Activated CD8-positive, alpha-beta memory T cell treated with anti-CD3 and anti-CD28 coated beads, Interleukin-2, amount 10 ng/mL, durations not matched to agents 7 days and 5 days (primary cell): ENCODE measurements around the gene CCDC27. TPM values are rescaled to one million over a fixed set of nuclear protein-coding genes. Genes with fewer than 3 reads are reported as not detected.
"Not testable (repeated sequence)": the region's sequence is repeated elsewhere in the genome, so short reads cannot be mapped to it uniquely, and the experiment has no call there.

Experiments used
- ATAC-seq: fragments of 150-1000 bp; cut with Tn5 transposase; one replicate; pipeline ENCODE4 v1.10.0; 2021; ENCODE audit warnings: moderate library complexity
- CTCF ChIA-PET: fragments of 350-600 bp; sonication (Branson Sonifier 250); formaldehyde crosslinking; loops from one replicate; lab custom pipeline; 2021; ENCODE audit warnings: antibody characterized with exemption; lab: Charles Lee
- DNase-seq: peaks from one replicate; pipeline ENCODE4 v3.0.0-alpha.2; 2020
- H3K27ac Mint-ChIP-seq: one replicate; pipeline ENCODE4 v1.8.0; 2021; ENCODE audit warnings: mild to moderate bottlenecking, mixed read lengths
- H3K27me3 Mint-ChIP-seq: one replicate; pipeline ENCODE4 v1.8.0; 2021; ENCODE audit warnings: mixed read lengths
- H3K36me3 Mint-ChIP-seq: one replicate; pipeline ENCODE4 v1.8.0; 2021; ENCODE audit warnings: mild to moderate bottlenecking, mixed read lengths
- H3K4me1 Mint-ChIP-seq: one replicate; pipeline ENCODE4 v1.8.0; 2021; ENCODE audit warnings: mixed read lengths
- H3K4me3 Mint-ChIP-seq: one replicate; pipeline ENCODE4 v1.8.0; 2021; ENCODE audit warnings: mild to moderate bottlenecking, moderate library complexity, mixed read lengths
- H3K9me3 Mint-ChIP-seq: one replicate; pipeline ENCODE4 v1.8.0; 2022; ENCODE audit warnings: low read depth, mixed read lengths
- total RNA-seq, 2 experiments: library from RNA; stranded (reverse); gene quantifications; one replicate each; pipeline ENCODE4 v1.2.3, GENCODE V29; 2021

Gene CCDC27
- total RNA-seq, 2 experiments from 2014 or later, result not detected

DNA sequence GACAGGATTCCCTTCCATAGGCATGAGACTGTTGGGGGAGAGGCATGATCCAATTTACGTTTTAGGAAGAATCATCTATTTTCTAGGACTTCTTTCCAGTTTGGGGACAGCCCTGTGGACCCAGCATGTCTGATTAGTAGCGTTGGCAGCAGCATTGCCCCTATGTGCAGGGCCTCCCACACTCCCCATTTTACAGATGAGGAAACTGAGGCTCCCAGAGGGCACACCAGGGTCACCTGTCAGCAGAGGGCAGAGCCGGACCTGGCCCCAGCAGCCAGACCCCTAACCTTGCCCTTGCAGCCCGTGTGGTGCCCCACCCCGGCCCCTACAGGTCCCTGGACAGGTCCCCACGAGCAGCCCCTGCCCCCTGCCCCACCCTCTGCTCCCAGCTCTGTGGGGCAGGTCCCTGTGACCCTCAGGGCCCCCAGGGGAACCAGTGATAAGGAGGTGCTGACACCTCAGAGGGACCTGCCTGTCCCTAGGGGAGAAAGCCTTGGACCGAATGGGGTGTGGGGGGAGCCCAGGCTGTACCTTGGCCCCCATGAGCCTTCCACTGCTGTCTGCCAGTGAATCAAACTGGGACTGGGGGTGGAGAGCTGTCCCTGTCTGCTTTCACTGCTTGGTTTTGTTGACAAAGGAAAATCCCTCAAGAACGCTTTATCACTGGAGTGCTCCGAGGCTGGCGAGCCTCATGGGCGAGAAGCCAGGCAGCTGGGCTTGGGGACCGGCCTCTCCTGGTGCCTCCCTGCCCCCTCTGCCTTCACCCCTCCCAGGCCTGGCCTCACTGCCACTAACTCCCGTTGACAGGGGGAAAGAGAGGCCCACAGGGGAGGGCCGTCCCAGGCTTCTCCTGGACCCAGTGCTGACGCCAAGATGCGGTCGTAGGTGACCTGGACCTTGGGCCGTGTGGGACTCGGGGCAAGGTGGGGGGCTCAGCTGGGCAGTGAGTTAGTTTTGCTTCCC lies 39.4 kb upstream of the CCDC27 start:
- H3K4me1 Mint-ChIP-seq, result no peaks in the 10 kb centered on the region
- H3K36me3 Mint-ChIP-seq, result no peaks in the 10 kb centered on the region
- peaks cover 9% of the 10 kb centered on the region for H3K27me3 Mint-ChIP-seq
- CTCF ChIA-PET, result interaction anchor here (1.0 kb wide), 1 partner anchor 12 kb away, joined by 6 read pairs; no protein-coding TSS in a partner anchor
- DNase-seq (no peak), ATAC-seq (no peak)
- no peak overlapping the region for H3K27ac Mint-ChIP-seq
- no peak overlapping the region for H3K4me3 Mint-ChIP-seq
- H3K9me3 Mint-ChIP-seq, result no peaks in the 10 kb centered on the region

DNA sequence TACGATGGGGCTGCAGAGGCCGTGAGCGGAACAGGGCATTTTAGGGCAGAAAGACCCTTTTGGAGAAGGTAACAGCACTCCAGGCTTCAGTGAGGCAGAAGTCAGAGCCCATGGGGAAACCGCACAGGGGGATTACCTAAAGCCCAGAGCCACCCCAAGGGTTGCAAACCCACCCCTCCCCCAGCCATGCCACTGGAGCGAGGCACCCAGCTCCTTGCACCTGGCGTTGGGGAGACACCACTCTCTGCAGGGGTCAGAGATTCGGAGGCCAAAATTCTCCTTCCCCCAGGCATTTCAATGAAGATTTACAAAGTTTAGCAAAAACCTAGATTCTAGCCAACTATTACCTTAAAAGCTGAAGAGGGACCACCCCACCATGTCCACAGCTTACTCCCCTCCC lies 38.4 kb upstream of the CCDC27 start:
- no peak overlapping the region for H3K4me3 Mint-ChIP-seq
- no peaks in the 10 kb centered on the region for H3K9me3 Mint-ChIP-seq
- CTCF ChIA-PET, result interaction anchor here (1.9 kb wide), 1 partner anchor 10 kb away, joined by 9 read pairs; no protein-coding TSS in a partner anchor
- no peaks in the 10 kb centered on the region for H3K36me3 Mint-ChIP-seq
- ATAC-seq (no peak), DNase-seq (no peak)
- H3K27me3 Mint-ChIP-seq, result peaks cover 4% of the 10 kb centered on the region
- H3K4me1 Mint-ChIP-seq, result no peaks in the 10 kb centered on the region
- H3K27ac Mint-ChIP-seq, result no peak overlapping the region

DNA sequence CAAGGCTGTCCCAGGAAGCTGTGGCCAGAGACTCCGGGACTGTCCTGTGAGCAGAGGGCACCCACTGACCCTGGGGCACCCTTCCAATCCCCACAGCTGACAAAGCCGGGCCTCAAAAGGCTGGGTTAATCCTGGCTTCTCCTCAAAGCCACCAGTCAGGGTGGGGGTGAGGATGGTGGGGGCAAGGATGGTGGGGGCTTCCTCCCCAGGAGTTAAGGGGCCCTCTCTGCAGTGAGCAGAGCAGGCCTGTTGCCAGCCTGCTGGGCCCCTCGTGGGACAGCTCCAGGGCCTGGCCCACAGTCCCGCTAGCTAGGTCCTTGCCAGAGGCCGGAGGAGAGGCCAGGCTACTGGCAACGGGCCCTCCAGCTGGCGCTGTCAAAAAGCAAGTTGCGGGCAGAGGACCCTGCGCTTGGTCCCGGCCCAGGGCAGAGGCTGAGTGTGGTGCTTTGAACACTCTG lies 37.9 kb upstream of the CCDC27 start:
- H3K4me3 Mint-ChIP-seq, result no peak overlapping the region
- peaks cover 2% of the 10 kb centered on the region for H3K27me3 Mint-ChIP-seq
- DNase-seq (no peak), ATAC-seq (no peak)
- no peak overlapping the region for H3K27ac Mint-ChIP-seq
- CTCF ChIA-PET, result interaction anchor here (1.9 kb wide), 1 partner anchor 10 kb away, joined by 9 read pairs; no protein-coding TSS in a partner anchor
- H3K4me1 Mint-ChIP-seq, result no peaks in the 10 kb centered on the region
- no peaks in the 10 kb centered on the region for H3K36me3 Mint-ChIP-seq
- no peaks in the 10 kb centered on the region for H3K9me3 Mint-ChIP-seq

DNA sequence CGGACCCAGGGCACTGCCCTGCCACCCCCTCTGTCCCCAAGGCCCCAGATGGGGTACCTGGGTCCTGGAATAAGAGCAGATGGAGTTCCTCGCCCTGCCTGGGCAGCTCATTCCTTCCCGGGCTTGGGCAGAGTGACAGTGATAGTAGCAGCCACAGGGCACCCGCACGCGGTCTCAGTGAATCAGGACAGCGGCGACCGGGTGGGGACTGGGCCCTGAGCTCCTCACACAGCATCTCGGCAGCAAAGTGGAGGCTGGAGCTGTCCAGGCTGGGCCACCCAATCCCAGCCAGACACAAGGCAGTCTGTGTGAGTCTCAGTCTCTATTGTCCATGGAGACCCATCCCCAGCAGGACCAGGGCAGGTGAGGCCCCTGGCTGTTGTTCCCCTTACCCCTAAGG lies 37.4 kb upstream of the CCDC27 start:
- CTCF ChIA-PET, result interaction anchor here (1.9 kb wide), 1 partner anchor 10 kb away, joined by 9 read pairs; no protein-coding TSS in a partner anchor
- Mint-ChIP-seq H3K36me3 (no peaks in the 10 kb centered on the region), H3K27me3 (no peaks in the 10 kb centered on the region), H3K9me3 (no peaks in the 10 kb centered on the region), H3K4me1 (no peaks in the 10 kb centered on the region), H3K4me3 (no peak overlapping the region), H3K27ac (no peak overlapping the region)
- ATAC-seq (no peak), DNase-seq (no peak)

DNA sequence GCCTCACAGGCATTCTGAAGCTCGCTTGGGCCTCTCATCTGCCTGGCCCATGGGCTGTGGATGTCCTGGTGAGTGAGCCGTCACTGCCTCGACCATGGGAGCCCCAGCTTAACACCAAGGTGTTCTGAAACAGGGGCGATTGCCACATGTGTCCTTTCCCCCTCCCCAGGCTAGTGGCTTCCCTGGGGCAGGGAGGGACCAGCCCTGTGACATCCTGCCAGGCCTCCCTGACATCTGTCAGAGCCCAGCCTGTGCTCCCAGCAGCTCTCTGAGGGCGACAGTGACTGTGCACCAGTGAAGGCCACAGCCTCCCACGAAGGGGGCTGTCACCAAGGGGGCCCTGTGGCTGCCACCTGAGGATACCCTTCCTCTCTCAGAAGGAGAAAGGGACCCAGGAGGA lies 35.9 kb upstream of the CCDC27 start:
- DNase-seq (no peak), ATAC-seq (no peak)
- no peaks in the 10 kb centered on the region for H3K9me3 Mint-ChIP-seq
- H3K36me3 Mint-ChIP-seq, result no peaks in the 10 kb centered on the region
- no peak overlapping the region for H3K4me3 Mint-ChIP-seq
- no peaks in the 10 kb centered on the region for H3K4me1 Mint-ChIP-seq
- no peak overlapping the region for H3K27ac Mint-ChIP-seq
- CTCF ChIA-PET, result interaction anchor here (0.8 kb wide), 1 partner anchor 263 kb away, joined by 3 read pairs; no protein-coding TSS in a partner anchor
- H3K27me3 Mint-ChIP-seq, result no peaks in the 10 kb centered on the region

DNA sequence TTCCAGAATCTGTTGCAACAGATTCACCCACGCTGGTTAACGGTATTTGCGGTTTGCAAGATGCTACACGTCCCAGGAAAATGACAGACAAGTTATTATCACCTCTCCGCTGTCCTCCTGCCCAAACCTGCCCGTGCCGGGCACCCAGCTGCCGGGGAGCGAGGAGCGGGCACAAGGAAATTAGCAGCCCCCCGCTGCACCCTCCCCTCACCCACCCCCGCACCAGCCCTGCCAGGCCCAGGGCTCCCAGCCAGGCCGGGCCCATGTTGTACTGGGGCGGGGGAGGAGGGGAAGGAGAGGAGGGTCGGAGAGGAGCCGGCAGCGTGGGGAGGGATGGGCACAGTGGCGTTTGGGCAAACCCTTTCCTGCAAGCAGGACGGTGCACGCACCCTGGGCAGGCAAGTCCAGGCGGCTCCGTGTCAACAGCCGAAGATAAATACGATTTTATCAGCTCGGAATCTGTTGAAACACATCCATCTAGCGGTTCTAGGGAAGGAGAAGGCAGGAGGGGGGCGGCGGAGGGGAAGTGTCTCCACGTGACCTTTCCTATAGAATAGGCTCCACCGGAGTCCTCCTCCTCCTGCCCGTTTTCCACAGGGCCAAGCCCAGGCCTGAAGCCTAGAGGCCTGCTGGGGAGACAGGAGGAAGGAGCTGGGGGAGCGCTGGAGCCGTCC lies 35.1 kb upstream of the CCDC27 start:
- no peak for ATAC-seq
- no peaks in the 10 kb centered on the region for H3K27me3 Mint-ChIP-seq
- DNase-seq, result no peak
- H3K4me1 Mint-ChIP-seq, result no peaks in the 10 kb centered on the region
- no peaks in the 10 kb centered on the region for H3K36me3 Mint-ChIP-seq
- CTCF ChIA-PET, result no interaction called here
- H3K4me3 Mint-ChIP-seq, result no peak overlapping the region
- no peak overlapping the region for H3K27ac Mint-ChIP-seq
- H3K9me3 Mint-ChIP-seq, result no peaks in the 10 kb centered on the region

DNA sequence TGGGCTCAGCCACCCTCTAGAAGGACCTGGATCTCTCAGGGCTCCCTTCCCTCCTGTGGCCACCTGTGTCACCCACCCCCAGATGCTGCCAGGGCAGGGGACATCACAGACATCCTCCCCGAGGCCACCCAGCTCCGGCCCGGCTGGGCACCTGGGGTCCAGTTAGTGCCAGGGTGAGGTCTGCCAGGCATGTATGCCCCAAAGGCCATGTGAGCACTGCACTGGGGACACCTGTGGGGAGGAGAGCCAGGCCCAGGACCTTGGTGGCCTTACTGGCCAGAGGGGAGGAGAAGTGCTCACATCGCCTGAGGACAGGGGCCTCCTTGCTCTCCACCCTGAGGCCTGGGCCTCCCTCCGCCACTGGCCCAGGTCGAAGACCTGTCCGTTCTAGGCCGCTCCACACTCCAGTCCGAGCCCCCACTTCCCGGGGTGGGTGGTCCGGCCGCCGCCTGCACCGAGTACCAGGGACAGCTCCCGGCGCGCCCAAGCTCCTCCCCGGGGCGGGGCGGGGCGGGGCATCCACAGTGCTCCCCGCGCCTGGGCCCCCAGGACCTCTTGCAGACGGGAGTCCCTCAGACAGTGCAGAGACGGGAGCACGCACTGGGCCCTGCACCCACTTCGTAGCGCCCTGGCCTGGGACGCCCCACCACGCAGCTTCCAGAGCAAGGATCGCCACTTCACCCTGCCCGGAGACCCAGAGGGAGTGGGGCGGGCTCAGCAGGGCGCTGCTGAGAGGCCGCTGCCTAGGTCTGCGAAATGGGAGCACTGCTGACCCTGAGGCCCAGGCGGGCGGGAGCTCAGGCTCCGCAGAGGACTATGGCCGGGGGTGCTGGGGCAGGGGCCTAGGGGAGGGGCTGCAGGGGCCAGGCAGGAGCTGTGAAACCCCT lies 34.3 kb upstream of the CCDC27 start:
- ATAC-seq, result peak; percentile 59
- Mint-ChIP-seq H3K27me3 (no peaks in the 10 kb centered on the region), H3K4me3 (no peak overlapping the region), H3K9me3 (no peaks in the 10 kb centered on the region), H3K36me3 (no peaks in the 10 kb centered on the region), H3K4me1 (no peaks in the 10 kb centered on the region), H3K27ac (no peak overlapping the region)
- no peak for DNase-seq
- CTCF ChIA-PET, result no interaction called here

DNA sequence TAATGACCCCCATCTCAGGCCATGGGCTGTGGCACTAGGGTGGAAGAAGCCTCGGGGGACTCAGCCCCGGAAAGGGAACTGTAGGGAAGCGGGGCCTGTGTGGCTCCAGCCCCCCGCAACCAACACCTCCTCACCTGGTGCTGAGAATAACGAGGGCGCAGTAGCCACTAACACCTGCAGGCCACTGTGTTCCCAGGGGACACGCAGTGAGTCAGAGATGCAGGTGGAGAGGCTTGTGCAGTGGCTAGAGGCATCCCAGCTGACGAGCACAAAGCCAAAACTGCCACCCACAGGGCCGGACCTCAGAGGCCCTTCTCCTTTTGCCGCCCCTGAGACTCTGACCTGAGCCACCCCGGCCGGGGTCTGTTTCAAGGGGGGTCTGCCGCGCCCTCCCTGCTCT lies 33.5 kb upstream of the CCDC27 start:
- Mint-ChIP-seq H3K27ac (no peak overlapping the region), H3K4me1 (no peaks in the 10 kb centered on the region), H3K9me3 (no peaks in the 10 kb centered on the region), H3K27me3 (no peaks in the 10 kb centered on the region), H3K36me3 (no peaks in the 10 kb centered on the region), H3K4me3 (no peak overlapping the region)
- CTCF ChIA-PET, result no interaction called here
- ATAC-seq, result no peak
- no peak for DNase-seq

DNA sequence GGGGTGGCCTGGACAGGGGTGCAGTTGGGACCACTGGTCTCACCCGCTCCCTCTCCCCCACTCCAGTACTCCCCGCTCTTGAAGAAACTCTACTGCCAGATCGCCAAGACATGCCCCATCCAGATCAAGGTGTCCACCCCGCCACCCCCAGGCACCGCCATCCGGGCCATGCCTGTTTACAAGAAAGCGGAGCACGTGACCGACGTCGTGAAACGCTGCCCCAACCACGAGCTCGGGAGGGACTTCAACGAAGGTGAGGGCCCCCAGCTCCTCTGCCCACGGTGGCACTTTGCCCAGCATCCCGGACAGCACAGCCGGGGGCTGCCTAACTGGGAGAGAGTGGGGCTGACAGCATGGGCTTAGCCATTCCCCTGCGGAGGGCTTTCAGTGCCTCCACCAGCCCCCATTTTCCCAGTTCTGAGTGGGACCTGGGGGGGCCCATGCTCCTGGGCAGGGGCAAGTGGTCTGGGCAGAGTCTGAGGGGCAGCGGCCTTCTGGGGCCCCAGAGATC lies 30.2 kb upstream of the CCDC27 start:
- ATAC-seq (no peak), DNase-seq (no peak)
- H3K27me3 Mint-ChIP-seq, result no peaks in the 10 kb centered on the region
- no peaks in the 10 kb centered on the region for H3K9me3 Mint-ChIP-seq
- no peaks in the 10 kb centered on the region for H3K4me1 Mint-ChIP-seq
- no peaks in the 10 kb centered on the region for H3K36me3 Mint-ChIP-seq
- H3K4me3 Mint-ChIP-seq, result no peak overlapping the region
- CTCF ChIA-PET, result no interaction called here
- H3K27ac Mint-ChIP-seq, result no peak overlapping the region

DNA sequence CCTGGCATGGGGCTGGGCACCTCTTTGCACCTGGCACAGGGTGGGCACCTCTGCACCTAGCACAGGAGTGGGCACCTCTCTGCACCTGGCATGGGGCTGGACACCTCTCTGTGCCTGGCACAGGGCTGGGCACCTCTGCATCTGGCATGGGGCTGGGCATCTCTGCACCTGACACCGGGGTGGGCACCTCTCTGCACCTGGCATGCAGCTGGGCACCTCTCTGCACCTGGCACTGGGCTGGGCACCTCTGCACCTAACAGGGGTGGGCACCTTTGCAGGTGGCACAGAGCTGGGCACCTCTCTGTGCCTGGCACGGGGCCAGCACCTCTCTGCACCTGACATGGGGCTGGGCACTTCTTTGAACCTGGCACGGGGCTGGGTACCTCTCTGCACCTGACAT lies 29.4 kb upstream of the CCDC27 start:
- CTCF ChIA-PET, result no interaction called here
- no peaks in the 10 kb centered on the region for H3K36me3 Mint-ChIP-seq
- H3K27me3 Mint-ChIP-seq, result no peaks in the 10 kb centered on the region
- no peaks in the 10 kb centered on the region for H3K4me1 Mint-ChIP-seq
- H3K4me3 Mint-ChIP-seq, result no peak overlapping the region
- H3K9me3 Mint-ChIP-seq, result no peaks in the 10 kb centered on the region
- ATAC-seq (no peak), DNase-seq (no peak)
- H3K27ac Mint-ChIP-seq, result no peak overlapping the region

DNA sequence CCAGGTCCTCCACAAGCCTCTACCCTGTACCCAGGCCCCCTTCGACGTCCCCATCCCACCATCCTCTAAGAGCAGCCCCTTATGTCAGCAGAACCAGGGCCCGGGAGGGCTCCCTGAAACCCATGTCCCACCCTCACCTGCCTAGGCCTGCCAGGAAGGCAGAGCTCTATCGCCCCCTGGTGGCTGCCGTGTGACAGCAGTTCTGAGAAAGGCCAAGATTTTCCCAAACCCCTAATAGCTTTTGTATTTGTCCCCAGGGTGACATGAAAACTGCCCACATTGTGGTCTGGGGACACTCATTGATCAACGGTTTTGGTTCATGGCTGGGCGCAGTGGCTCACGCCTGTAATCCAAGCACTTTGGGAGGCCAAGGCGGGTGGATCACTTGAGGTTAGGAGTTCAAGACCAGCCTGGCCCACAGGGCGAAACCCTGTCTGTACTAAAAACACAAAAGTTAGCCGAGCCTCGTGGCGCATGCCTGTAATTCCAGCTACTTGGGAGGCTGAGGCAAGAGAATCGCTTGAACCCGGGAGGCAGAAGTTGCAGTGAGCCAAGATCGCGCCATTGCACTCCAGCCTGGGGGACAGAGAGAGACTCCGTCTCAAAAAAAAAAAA lies 27.7 kb upstream of the CCDC27 start:
- not testable (repeated sequence) for H3K4me3 Mint-ChIP-seq, H3K27me3 Mint-ChIP-seq, H3K9me3 Mint-ChIP-seq, H3K4me1 Mint-ChIP-seq, H3K36me3 Mint-ChIP-seq, H3K27ac Mint-ChIP-seq
- ATAC-seq (peak; percentile 72), DNase-seq (peak; percentile 78)
- CTCF ChIA-PET, result interaction anchor here (0.6 to 1.8 kb wide), 15 partner anchors 10 to 411 kb away, joined by 3 to 9 read pairs (median 3); no protein-coding TSS in a partner anchor

DNA sequence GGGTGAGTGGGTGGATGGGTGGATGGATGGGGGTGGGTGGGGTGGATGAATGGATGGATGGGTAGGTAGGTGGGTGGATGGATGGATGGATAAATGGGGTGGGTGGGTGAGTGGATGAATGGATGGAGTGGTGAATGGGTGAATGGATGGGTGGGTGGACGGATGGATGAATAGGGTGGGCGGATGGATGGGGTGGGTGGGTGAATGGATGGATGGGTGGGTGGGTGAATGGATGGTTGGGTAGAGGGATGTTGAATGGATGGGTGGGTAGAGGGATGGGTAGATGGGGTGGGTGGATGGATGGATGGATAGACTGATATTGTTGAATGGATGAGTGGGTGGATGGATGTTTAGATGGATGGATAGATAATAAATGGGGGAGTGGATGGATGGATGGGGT lies 26.9 kb upstream of the CCDC27 start:
- no peak overlapping the region for H3K27ac Mint-ChIP-seq

More for the DNA sequence above, 26.9 kb upstream of the CCDC27 start:
- no peak for ATAC-seq
- no peaks in the 10 kb centered on the region for H3K9me3 Mint-ChIP-seq
- DNase-seq, result no peak
- CTCF ChIA-PET, result interaction anchor here (1.2 to 1.8 kb wide), 4 partner anchors 11 to 272 kb away, joined by 3 to 9 read pairs (median 5); no protein-coding TSS in a partner anchor
- H3K27me3 Mint-ChIP-seq, result no peaks in the 10 kb centered on the region
- no peaks in the 10 kb centered on the region for H3K36me3 Mint-ChIP-seq
- H3K4me1 Mint-ChIP-seq, result no peaks in the 10 kb centered on the region
- H3K4me3 Mint-ChIP-seq, result no peak overlapping the region
